Measurements from ENCODE around the gene PDCD6IP. TPM values are rescaled to one million over a fixed set of nuclear protein-coding genes. Genes with fewer than 3 reads are reported as not detected.

Gene PDCD6IP
- polyA plus RNA-seq, 4 donors, result 40.6 to 125 (median 64.9) TPM

DNA sequence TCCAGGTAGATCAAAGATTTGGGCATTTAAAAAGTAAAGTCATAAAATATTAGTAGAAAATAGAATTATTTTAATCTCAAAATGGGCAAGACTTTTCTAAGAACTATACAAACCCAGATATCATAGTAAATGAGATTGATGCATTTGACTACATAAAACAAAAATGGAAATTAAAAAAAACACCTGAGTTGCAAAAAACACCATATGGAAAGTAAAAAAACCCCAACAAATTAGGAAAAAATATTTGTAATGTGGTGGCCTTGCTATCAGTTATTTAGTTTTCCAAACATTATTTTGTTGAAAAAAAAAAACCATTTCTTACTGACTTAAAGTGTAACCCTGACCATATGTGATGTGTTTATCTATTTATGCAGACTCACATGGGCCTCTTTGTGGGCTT, 97.2 kb downstream of the PDCD6IP start:
- no peaks in the 10 kb centered on the region for H3K4me1 ChIP-seq (ENCODE audit: control insufficient read depth in 3 of 3, insufficient read depth in 2 of 3, low read depth in 1 of 3, low read length in 2 of 3)
- FAIRE-seq, result no peak

DNA sequence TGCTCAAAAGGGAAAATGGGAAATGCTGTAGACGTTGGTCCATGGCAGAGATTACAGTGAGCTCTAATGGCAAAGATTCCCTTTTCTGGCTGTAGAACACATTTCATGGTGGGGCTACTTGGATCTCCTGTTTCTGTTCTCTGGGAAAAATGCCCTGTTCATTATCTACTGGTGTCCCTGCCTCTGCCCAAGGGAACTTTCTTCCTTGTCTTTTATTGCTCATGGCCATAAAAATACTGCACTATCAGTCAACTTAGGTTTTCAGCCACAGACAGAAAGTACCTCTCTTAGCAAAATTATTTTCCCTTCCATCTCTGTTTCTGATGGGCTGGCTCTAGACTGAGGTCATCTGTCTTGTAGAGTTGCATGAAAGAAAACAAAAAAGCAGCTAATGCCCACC, 98.9 kb downstream of the PDCD6IP start:
- Histone ChIP-seq H3K4me3 (ENCODE audit: low read depth in 1 of 3, low read length in 3 of 3) (no peak overlapping the region), H3K27me3 (ENCODE audit: control insufficient read depth in 3 of 3, insufficient read depth in 3 of 3, low read length in 3 of 3) (no peaks in the 10 kb centered on the region), H3K27ac (ENCODE audit: low read depth in 1 of 3, low read length in 2 of 3) (no peak overlapping the region), H3K9me3 (ENCODE audit: control insufficient read depth in 2 of 2, insufficient read depth in 1 of 2, low read depth in 1 of 2, low read length in 1 of 2) (no peaks in the 10 kb centered on the region), H3K36me3 (ENCODE audit: control insufficient read depth in 3 of 3, insufficient read depth in 2 of 3, low read depth in 1 of 3, low read length in 3 of 3) (no peaks in the 10 kb centered on the region), H3K4me1 (ENCODE audit: control insufficient read depth in 3 of 3, insufficient read depth in 2 of 3, low read depth in 1 of 3, low read length in 2 of 3) (no peaks in the 10 kb centered on the region)
- FAIRE-seq, result no peak
- DNase-seq, result peak in 1 of 2 donors; percentile 24
- 5 to 45% (median 32%) methylated on average over 1 of the region's 1 CpG for WGBS, 3 donors

More for the DNA sequence above, 97.2 kb downstream of the PDCD6IP start:
- Histone ChIP-seq H3K27me3 (ENCODE audit: control insufficient read depth in 3 of 3, insufficient read depth in 3 of 3, low read length in 3 of 3) (no peaks in the 10 kb centered on the region), H3K27ac (ENCODE audit: low read depth in 1 of 3, low read length in 2 of 3) (no peak overlapping the region), H3K4me3 (ENCODE audit: low read depth in 1 of 3, low read length in 3 of 3) (no peak overlapping the region), H3K9me3 (ENCODE audit: control insufficient read depth in 2 of 2, insufficient read depth in 1 of 2, low read depth in 1 of 2, low read length in 1 of 2) (no peaks in the 10 kb centered on the region), H3K36me3 (ENCODE audit: control insufficient read depth in 3 of 3, insufficient read depth in 2 of 3, low read depth in 1 of 3, low read length in 3 of 3) (no peaks in the 10 kb centered on the region)
- no peak for DNase-seq

DNA sequence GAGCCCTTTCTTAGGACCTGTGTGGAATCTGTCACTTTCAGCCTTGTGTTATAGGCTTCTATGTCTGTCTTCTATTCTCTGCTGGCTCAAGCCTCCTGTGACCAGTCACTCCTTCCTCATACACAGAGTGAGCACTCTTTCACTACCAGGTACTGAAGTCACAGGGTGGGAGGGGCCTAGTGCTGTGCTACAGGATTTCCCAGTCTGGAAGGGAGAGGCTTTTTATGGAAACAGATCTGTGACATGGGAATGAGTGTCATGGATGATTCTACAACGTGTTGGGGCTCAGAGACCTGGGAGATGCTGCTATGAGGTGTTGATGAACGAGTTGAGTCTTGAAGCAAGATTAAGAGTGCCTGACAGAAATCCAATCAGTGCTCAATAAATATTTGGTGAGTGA, 100.5 kb downstream of the PDCD6IP start:
- FAIRE-seq, result no peak
- 47 to 74% (median 58%) methylated on average over 2 of the region's 2 CpGs for WGBS, 3 donors
- Histone ChIP-seq H3K27ac (ENCODE audit: low read depth in 1 of 3, low read length in 2 of 3) (no peak overlapping the region), H3K27me3 (ENCODE audit: control insufficient read depth in 3 of 3, insufficient read depth in 3 of 3, low read length in 3 of 3) (no peaks in the 10 kb centered on the region), H3K4me1 (ENCODE audit: control insufficient read depth in 3 of 3, insufficient read depth in 2 of 3, low read depth in 1 of 3, low read length in 2 of 3) (no peaks in the 10 kb centered on the region), H3K4me3 (ENCODE audit: low read depth in 1 of 3, low read length in 3 of 3) (no peak overlapping the region), H3K9me3 (ENCODE audit: control insufficient read depth in 2 of 2, insufficient read depth in 1 of 2, low read depth in 1 of 2, low read length in 1 of 2) (no peaks in the 10 kb centered on the region), H3K36me3 (ENCODE audit: control insufficient read depth in 3 of 3, insufficient read depth in 2 of 3, low read depth in 1 of 3, low read length in 3 of 3) (no peaks in the 10 kb centered on the region)
- no peak for DNase-seq

DNA sequence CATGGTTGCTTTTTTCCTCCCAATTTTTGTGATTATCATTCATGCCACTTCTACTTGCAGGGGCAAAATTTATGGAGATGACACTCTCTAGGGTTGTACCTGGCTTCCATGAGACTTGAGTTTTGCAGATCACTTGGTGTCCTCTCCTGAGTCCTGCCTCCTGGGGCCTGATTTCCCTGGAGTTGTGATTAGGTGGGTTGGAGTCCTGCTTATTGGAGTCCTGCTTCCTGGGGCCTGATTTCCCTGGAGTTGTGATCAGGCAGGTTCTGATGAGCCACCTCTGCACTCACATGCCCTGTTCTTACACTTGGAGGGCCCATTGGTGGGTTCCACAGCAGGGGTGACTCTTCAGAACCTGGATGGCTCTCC, 102.0 kb downstream of the PDCD6IP start:
- H3K27me3 ChIP-seq (ENCODE audit: control insufficient read depth in 3 of 3, insufficient read depth in 3 of 3, low read length in 3 of 3), result no peaks in the 10 kb centered on the region
- H3K9me3 ChIP-seq (ENCODE audit: control insufficient read depth in 2 of 2, insufficient read depth in 1 of 2, low read depth in 1 of 2, low read length in 1 of 2), result no peaks in the 10 kb centered on the region
- no peaks in the 10 kb centered on the region for H3K4me1 ChIP-seq (ENCODE audit: control insufficient read depth in 3 of 3, insufficient read depth in 2 of 3, low read depth in 1 of 3, low read length in 2 of 3)
- H3K36me3 ChIP-seq (ENCODE audit: control insufficient read depth in 3 of 3, insufficient read depth in 2 of 3, low read depth in 1 of 3, low read length in 3 of 3), result no peaks in the 10 kb centered on the region
- no peak for DNase-seq
- no peak overlapping the region for H3K27ac ChIP-seq (ENCODE audit: low read depth in 1 of 3, low read length in 2 of 3)
- H3K4me3 ChIP-seq (ENCODE audit: low read depth in 1 of 3, low read length in 3 of 3), result no peak overlapping the region
- FAIRE-seq, result no peak

DNA sequence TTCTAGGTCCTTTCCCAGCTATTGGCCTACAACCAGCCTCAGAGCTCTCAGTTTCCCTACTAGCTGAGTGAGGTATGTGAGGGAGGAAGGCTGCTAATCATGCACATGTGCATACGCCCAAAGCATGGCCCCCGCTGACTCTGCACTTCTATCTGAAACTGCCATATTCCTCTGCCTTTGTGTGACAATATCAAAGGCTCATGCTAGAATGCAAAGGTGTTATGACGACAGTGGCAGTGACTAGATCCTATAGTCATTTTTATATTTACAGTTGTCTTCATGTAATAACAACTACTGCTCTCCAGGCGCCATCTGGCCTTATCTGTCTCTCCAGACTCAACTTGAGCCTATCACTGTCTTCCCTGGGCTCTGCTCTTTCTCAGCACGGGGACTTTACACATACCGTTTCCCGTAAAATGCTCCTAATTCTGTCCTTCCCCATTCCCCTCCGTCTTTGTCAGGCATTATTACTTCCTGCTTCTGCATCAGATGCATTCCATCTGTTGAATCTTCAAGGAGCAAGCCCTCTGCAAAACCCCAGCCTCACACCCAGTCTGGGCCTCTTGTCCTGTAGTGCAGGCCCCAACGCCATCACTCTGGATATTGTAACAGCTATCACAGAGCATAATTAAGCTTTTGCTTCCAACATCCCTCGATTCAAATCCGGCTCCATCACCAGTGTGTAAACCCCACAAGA, 102.5 kb downstream of the PDCD6IP start:
- Histone ChIP-seq H3K4me1 (ENCODE audit: control insufficient read depth in 3 of 3, insufficient read depth in 2 of 3, low read depth in 1 of 3, low read length in 2 of 3) (no peaks in the 10 kb centered on the region), H3K36me3 (ENCODE audit: control insufficient read depth in 3 of 3, insufficient read depth in 2 of 3, low read depth in 1 of 3, low read length in 3 of 3) (no peaks in the 10 kb centered on the region), H3K9me3 (ENCODE audit: control insufficient read depth in 2 of 2, insufficient read depth in 1 of 2, low read depth in 1 of 2, low read length in 1 of 2) (no peaks in the 10 kb centered on the region), H3K27me3 (ENCODE audit: control insufficient read depth in 3 of 3, insufficient read depth in 3 of 3, low read length in 3 of 3) (no peaks in the 10 kb centered on the region), H3K27ac (ENCODE audit: low read depth in 1 of 3, low read length in 2 of 3) (no peak overlapping the region), H3K4me3 (ENCODE audit: low read depth in 1 of 3, low read length in 3 of 3) (no peak overlapping the region)
- FAIRE-seq (no peak), DNase-seq (no peak)
- 66 to 92% (median 88%) methylated on average over 11 of the region's 11 CpGs for WGBS, 3 donors

DNA sequence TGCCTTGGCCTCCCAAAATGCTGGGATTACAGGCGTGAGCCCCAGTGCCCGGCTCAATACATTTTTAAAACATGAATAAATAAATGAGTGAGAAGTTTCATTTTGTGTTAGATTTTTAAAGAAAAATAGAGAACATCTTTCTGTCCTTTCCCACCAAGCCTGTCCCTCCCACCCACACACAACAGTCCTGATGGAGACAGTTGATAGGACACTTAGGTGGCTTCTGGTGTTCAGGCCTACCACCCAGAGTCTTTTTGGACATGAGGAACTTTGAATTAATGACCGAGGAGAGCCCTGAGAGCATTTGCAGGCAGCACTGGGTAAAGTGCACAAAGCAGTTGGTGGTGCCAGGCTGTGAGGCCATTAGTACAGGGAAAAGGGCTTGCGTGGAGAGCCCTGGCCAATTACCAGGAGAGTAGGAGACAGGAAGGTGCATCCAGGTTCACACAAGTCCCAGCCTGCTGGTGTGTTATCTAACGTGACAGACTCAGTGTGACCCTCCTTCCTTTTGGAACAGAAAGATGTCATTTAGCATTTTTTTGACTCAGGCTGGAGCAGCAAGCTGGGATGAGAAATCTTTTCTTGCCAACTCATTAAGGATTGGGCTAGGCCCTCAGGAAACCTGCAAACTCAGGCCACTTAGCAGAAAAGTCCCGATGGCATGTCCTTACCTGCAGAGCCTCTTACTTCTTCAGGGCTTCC, 103.6 kb downstream of the PDCD6IP start:
- 70 to 81% (median 79%) methylated on average over 6 of the region's 6 CpGs for WGBS, 3 donors
- no peak for FAIRE-seq
- no peaks in the 10 kb centered on the region for H3K27me3 ChIP-seq (ENCODE audit: control insufficient read depth in 3 of 3, insufficient read depth in 3 of 3, low read length in 3 of 3)

DNA sequence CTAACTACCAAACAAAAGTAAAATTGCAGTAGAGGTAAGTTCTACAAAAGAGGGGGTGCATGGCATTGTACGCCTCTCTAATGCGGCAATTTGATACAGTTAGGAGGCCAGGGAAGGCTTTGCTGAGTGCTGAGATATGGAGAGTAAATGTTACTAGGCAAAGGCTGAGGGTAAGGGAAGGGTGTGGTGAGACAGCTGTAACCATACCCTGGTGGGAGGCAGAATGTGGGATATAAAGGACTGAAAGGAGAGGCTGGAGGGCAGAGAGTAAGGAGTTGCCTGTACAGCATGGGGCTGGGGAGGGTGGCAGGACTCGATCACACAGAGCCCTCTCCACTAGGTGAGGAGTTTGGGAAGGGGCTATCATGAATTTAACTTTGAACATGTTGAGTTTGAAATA, 106.3 kb downstream of the PDCD6IP start:
- FAIRE-seq (no peak), DNase-seq (no peak)
- Histone ChIP-seq H3K27ac (ENCODE audit: low read depth in 1 of 3, low read length in 2 of 3) (no peak overlapping the region), H3K4me3 (ENCODE audit: low read depth in 1 of 3, low read length in 3 of 3) (no peak overlapping the region), H3K4me1 (ENCODE audit: control insufficient read depth in 3 of 3, insufficient read depth in 2 of 3, low read depth in 1 of 3, low read length in 2 of 3) (no peaks in the 10 kb centered on the region), H3K36me3 (ENCODE audit: control insufficient read depth in 3 of 3, insufficient read depth in 2 of 3, low read depth in 1 of 3, low read length in 3 of 3) (no peaks in the 10 kb centered on the region), H3K9me3 (ENCODE audit: control insufficient read depth in 2 of 2, insufficient read depth in 1 of 2, low read depth in 1 of 2, low read length in 1 of 2) (no peaks in the 10 kb centered on the region), H3K27me3 (ENCODE audit: control insufficient read depth in 3 of 3, insufficient read depth in 3 of 3, low read length in 3 of 3) (no peaks in the 10 kb centered on the region)
- 90 to 93% (median 91%) methylated on average over 3 of the region's 3 CpGs for WGBS, 3 donors

More for the DNA sequence above, 103.6 kb downstream of the PDCD6IP start:
- H3K4me1 ChIP-seq (ENCODE audit: control insufficient read depth in 3 of 3, insufficient read depth in 2 of 3, low read depth in 1 of 3, low read length in 2 of 3), result no peaks in the 10 kb centered on the region
- H3K36me3 ChIP-seq (ENCODE audit: control insufficient read depth in 3 of 3, insufficient read depth in 2 of 3, low read depth in 1 of 3, low read length in 3 of 3), result no peaks in the 10 kb centered on the region
- H3K27ac ChIP-seq (ENCODE audit: low read depth in 1 of 3, low read length in 2 of 3), result no peak overlapping the region
- no peak overlapping the region for H3K4me3 ChIP-seq (ENCODE audit: low read depth in 1 of 3, low read length in 3 of 3)
- no peaks in the 10 kb centered on the region for H3K9me3 ChIP-seq (ENCODE audit: control insufficient read depth in 2 of 2, insufficient read depth in 1 of 2, low read depth in 1 of 2, low read length in 1 of 2)
- DNase-seq, result no peak

DNA sequence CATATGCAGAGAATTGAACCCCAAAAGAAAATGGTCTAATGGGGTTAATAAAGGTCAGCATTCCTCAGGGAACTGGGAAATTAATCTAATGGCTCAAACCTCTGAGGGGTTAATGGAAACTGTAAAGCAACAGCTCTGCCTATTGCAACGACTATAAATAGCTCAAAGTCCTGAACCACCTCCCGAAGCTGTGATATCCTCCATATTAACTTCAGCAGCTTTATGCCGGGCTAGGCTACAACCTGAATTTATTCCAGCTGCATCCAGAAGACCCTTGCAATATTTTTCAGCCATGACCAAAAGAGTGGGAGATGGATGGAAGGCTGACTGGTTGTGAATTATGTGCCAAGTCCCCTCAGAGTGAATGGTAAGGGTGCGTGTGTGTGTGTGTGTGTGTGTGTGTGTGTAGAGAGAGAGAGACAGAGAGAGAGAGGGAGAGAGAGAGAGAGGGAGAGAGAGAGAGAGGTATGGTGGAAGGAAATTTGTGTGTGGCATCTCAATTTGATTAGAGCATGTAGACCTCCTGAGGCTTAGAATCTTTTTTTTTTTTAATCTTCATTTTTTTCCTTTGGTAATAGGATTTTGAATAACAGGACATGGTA, 109.9 kb downstream of the PDCD6IP start:
- Histone ChIP-seq H3K4me3 (ENCODE audit: low read depth in 1 of 3, low read length in 3 of 3) (no peak overlapping the region), H3K4me1 (ENCODE audit: control insufficient read depth in 3 of 3, insufficient read depth in 2 of 3, low read depth in 1 of 3, low read length in 2 of 3) (no peaks in the 10 kb centered on the region), H3K27ac (ENCODE audit: low read depth in 1 of 3, low read length in 2 of 3) (no peak overlapping the region), H3K9me3 (ENCODE audit: control insufficient read depth in 2 of 2, insufficient read depth in 1 of 2, low read depth in 1 of 2, low read length in 1 of 2) (no peaks in the 10 kb centered on the region), H3K27me3 (ENCODE audit: control insufficient read depth in 3 of 3, insufficient read depth in 3 of 3, low read length in 3 of 3) (no peaks in the 10 kb centered on the region), H3K36me3 (ENCODE audit: control insufficient read depth in 3 of 3, insufficient read depth in 2 of 3, low read depth in 1 of 3, low read length in 3 of 3) (no peaks in the 10 kb centered on the region)
- DNase-seq (no peak), FAIRE-seq (no peak)
- WGBS, 3 donors, result 35 to 48% (median 45%) methylated on average over 4 of the region's 4 CpGs

Measured in small intestine (tissue), 7 donors.